GM10847 (cell line): Measurements from ENCODE around the gene RHOBTB1.

Source experiments
- POLR2A ChIP-seq: IDR thresholded peaks from 2 replicates; pipeline ENCODE4 v1.6.1; 2011; ENCODE audit not compliant: insufficient read length; ENCODE audit errors: extremely low read depth

The RHOBTB1 gene

DNA sequence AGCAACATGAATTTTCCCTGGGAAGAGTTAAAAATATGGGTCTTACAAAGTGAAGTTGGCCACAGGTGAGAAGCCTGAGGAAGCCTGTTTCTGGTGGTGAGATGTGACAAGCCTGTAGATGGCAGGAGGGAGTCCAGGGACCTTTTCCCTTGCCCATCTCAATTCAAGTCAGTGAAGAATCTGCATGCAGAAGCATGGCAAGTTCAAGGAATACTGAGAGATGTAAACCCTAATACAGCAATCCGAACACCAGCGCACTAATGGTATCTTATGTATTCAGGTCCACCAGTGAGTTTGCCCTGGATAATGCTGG is 73.6 kb downstream of the RHOBTB1 start:
- no peak for TF ChIP-seq POLR2A

GRCh38 chr10:60869652-60870415 is 74.2 kb downstream of the RHOBTB1 start:
- TF ChIP-seq POLR2A: no peak

DNA sequence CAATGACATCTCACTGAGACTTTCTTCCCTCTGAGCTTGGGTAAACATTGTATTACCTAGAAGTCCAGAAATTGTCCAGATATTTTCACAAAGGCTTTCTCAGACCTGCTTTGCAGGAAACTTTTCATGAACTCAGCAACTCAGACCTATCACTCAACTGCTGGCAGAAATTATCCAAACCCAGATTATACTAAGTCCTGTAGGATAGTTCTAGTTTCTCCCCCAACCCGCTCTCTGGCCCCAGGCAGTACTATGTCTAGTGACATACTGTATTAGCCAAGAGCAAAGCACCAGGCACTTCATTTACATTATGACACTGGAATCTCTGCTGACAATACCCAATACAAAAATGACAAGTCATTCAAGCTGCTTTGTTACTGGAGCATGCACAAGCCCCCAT is 75.0 kb downstream of the RHOBTB1 start:
- TF ChIP-seq POLR2A: no peak

- no peak for TF ChIP-seq POLR2A
Measured at GRCh38 chr10:60865198-60865783, 78.7 kb downstream of the RHOBTB1 start.

DNA sequence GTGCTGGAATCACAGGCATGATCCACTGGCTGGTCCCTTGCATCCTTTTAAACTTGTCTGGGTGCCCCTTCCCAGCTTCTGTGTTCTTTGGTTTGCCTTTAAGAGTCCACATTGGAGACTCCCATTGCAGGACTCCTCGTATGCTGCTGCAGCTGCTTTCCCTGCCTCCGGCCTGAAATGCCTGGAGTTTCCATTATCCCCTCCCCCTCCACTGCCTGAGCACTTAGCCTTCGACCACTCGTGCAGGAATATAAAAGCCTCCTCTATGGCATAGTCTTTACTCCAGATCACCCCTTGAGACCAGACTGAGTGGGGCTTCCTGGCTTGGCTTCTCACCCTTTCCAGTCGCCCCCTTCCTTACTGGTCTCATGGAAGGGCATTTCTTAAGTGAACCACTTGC is 80.2 kb downstream of the RHOBTB1 start:
- TF ChIP-seq POLR2A: no peak

DNA sequence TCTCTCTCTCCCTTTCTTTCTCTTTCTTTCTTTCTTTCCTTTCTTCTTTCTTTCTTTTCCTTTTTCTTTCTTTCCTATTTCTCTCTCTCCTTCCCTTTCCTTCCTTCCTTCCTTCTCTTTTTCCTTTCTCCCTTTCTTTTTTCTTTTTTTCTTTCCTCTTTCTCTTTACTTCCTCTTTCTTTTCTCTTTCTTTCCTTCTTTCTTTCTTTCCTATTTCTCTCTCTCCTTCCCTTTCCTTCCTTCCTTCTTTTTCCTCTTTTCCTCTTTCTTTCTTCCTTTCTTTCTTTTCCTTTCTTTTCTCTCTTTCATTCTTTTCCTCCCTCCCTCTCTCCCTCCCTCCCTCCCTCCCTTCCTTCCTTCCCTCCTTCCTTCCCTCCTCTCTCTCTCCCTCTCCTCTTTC is 81.5 kb downstream of the RHOBTB1 start:
- no peak for TF ChIP-seq POLR2A

DNA sequence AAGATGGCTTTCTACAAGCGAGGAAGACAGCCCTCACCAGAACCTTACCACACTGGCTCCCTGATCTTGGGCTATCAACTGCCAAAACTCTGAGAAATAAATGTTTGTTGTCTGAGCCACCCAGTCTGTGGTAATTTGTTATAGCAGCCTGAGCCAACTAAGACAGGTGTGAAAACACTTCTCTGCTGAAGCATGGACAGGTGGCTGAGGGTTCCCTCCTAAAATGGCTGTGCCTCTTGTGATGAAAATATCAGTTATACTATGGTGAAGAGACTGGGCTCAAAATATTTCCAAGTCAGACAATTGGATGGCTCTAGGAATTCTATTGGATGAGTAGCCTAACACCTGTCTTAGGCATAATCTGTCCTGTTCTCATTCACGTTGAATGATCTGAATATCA is 87.6 kb downstream of the RHOBTB1 start:
- TF ChIP-seq POLR2A: no peak

DNA sequence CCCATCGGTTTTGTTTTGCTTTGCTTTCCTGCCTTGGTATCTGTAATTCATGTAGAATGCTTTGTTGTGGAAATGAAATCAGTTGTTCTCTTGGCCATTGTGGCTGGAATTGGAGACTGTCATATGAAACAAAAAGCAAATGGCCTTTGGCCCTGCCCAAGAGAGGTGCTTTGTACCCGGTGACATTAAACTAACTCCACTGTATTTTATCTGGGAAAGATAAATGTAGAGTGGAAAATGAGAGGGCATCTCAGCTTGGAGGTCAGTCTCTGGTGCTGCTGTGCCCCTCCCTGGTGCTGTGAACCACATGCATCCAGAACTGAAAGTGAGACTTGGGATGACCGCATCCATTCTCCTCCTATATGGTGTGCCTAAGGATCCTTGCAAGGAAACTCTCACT is 90.3 kb downstream of the RHOBTB1 start:
- no peak for TF ChIP-seq POLR2A

DNA sequence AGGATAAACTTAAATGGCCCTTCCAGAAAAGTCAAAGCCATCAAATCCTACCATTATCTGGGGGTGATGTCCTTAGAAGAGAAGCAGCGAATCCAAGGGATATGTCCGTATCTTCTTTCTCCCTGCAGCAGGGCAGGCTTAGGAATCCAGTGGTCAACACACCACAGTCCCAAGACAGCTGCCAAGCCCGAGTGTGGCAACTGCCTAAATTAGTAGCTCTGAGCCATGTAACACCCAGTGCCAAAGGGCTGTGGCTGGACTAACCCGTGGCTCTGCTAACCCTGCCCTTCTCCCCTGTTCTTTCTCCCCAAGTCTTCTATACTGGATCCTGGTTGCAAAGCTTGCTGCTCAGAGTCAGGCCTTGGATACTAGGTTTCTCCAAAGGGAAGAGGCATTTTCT is 90.9 kb downstream of the RHOBTB1 start:
- TF ChIP-seq POLR2A: no peak

GRCh38 chr10:60849740-60850139 is 94.2 kb downstream of the RHOBTB1 start:
- no peak for TF ChIP-seq POLR2A

DNA sequence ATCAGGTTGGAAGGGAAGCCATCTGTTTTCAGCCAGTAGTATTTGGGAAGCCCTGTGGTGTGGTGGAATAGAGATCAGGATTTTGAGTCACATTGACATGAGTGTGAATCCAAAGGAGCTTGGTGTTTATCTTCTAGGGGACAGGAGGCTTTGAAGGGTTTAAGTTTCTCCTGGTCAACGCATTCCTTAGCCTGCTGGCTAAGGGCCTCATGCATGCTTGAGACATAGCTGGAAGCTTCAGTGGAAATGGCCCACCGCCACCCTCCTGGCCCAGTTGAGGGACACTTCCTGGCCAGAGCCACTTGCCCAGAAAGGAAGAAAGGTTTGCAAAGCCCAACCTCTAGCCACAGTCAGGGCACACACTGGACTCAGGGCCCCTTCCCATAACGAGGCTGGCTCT is 94.8 kb downstream of the RHOBTB1 start:
- no peak for TF ChIP-seq POLR2A

GRCh38 chr10:60848680-60849079 is 95.3 kb downstream of the RHOBTB1 start:
- no peak for TF ChIP-seq POLR2A

DNA sequence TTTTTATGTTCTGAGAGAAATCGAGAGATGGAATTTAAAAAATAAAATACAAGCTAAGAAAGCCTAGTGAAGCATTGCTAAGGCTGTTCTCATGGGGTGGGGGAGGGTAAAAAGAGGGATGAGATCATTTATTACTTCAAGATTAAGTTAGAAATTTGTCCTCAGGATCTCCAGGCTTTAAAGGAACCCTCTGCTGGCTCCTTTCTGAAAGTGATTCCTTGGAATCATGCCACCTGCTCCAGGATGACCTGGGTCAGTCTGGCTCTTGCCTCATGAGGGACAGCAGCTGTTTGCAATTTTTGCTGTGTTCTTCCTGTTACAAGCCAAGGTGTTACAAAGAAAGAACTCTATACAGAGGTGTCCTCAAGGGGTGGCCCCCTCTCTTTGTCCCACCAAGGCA is 95.9 kb downstream of the RHOBTB1 start:
- TF ChIP-seq POLR2A: no peak

GRCh38 chr10:60846173-60846572 is 97.8 kb downstream of the RHOBTB1 start:
- TF ChIP-seq POLR2A: no peak

- no peak for TF ChIP-seq POLR2A
Measured at GRCh38 chr10:60845038-60845437, 98.9 kb downstream of the RHOBTB1 start.

GRCh38 chr10:60842694-60843093 is 101.3 kb downstream of the RHOBTB1 start:
- TF ChIP-seq POLR2A: no peak

- no peak for TF ChIP-seq POLR2A
Measured at GRCh38 chr10:60835049-60835448, 108.9 kb downstream of the RHOBTB1 start.

DNA sequence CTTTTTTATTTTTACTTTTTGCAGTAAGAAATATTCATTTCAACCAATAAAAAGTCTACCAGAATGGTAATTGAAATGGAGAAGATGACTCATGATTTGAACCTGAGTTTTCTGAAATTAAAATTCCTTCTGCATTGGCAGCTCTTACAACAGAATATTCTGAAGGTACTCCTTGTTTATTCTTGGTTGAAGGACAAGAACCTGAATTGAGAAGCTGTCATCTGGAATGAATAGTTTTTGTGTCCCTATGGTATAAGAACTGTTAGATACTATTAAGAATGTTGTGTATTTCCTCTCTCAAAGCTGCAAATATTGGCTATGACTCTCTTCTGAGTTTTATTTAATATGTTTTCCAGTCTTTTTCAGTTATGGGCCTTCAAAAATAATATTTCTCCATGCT is 109.6 kb downstream of the RHOBTB1 start:
- TF ChIP-seq POLR2A: no peak

- no peak for TF ChIP-seq POLR2A
Measured at GRCh38 chr10:60828489-60828852, 115.5 kb downstream of the RHOBTB1 start.
